Ovary (tissue), 9 donors: ENCODE measurements around the gene TSPAN8. TPM values are rescaled to one million over a fixed set of nuclear protein-coding genes. Genes with fewer than 3 reads are reported as not detected.

Experiments
- DNase-seq, 5 donors: peaks; one replicate each; pipeline ENCODE4 v3.0.0-alpha.2; 2019 to 2020
- H3K27ac ChIP-seq, 2 donors: fragments of 200-600 bp; one replicate each; pipeline versions ENCODE4 v1.5.1 to v1.8.0; 2019 to 2022
- H3K27me3 ChIP-seq: fragments of 200-600 bp; one replicate; pipeline ENCODE4 v1.8.0; 2022
- H3K36me3 ChIP-seq: fragments of 200-600 bp; sonication (generic); one replicate; pipeline ENCODE4 v1.5.1; 2019
- H3K4me1 ChIP-seq: one replicate; pipeline ENCODE4 v1.8.1; 2013; ENCODE audit warnings: mild to moderate bottlenecking, moderate library complexity; ENCODE audit not compliant: insufficient read depth
- H3K4me3 ChIP-seq: fragments of 200-600 bp; sonication (generic); one replicate; pipeline ENCODE4 v1.5.1; 2017
- H3K9me3 ChIP-seq, 2 donors: fragments of 200-600 bp in 1 of 2; sonication (generic) in 1 of 2; one replicate each; pipeline versions ENCODE4 v1.5.1 to v1.8.1; 2013 to 2019; ENCODE audit warnings: mild to moderate bottlenecking in 1 of 2, moderate library complexity in 1 of 2
- CTCF ChIP-seq, 3 donors: fragments of 450-650 bp in 2 of 3; fragments of 200-600 bp in 1 of 3; IDR thresholded peaks; one replicate each; pipeline versions ENCODE4 v1.5.1 to v1.8.0; 2016 to 2022; ENCODE audit warnings: antibody characterized with exemption in 3 of 3, mild to moderate bottlenecking in 1 of 3
- EP300 ChIP-seq: sonication (generic); formaldehyde crosslinking; IDR thresholded peaks from one replicate; pipeline ENCODE4 v1.6.1; 2017; ENCODE audit warnings: antibody characterized with exemption
- POLR2A ChIP-seq: fragments of 450-650 bp; IDR thresholded peaks from one replicate; pipeline ENCODE4 v1.6.1; 2017; ENCODE audit warnings: antibody characterized with exemption, mild to moderate bottlenecking, moderate library complexity
- WGBS, 3 donors: extraction: QIAGEN DNeasy Blood & Tissue Kit in 1 of 3; methylation state at CpG; one replicate each; pipeline versions ENCODE4 v1.1.5 to v1.1.7; 2013 to 2017; 5-methylcytosine and 5-hydroxymethylcytosine counted together
- intact Hi-C, 4 donors: fragments of 100-400 bp; cut with DNase I; formaldehyde crosslinking; loops; one replicate each; pipeline versions ENCODE4 v1.11.0 to v1.15.1; 2022 to 2023
- polyA plus RNA-seq, 2 donors: library from polyadenylated mRNA; stranded (reverse); fragments of 200-250 nt in 1 of 2; fragments of 350-450 nt in 1 of 2; fragmentation: Illumina TruSeq in 1 of 2; extraction: RNeasy Lipid Tissue Mini Kit (QIAGEN cat#74804) in 1 of 2; gene quantifications; one replicate each; pipeline ENCODE4 v1.2.3, GENCODE V29; 2013 to 2014
- total RNA-seq, 7 donors: library from RNA; depleted of rRNA in 2 of 7; stranded (reverse); fragments of >200 nt in 2 of 7; fragmentation: NEBNext Ultra II Directional in 3 of 7; extraction: Animal tissue kit (Norgen Biotek cat#: 25700) in 3 of 7; gene quantifications; one replicate each; pipeline versions ENCODE4 v1.1.0 to v1.2.4, GENCODE V29; 2016 to 2023
- donor health status: DM: no; HTN: no; CAD: no; lungs with moderate emphysema.
- donor health status: DM: no; HTN: no; CAD: no.
- donor health status: Bipolar disorder and iron deficiency.
- donor health status: DM: yes; HTN: yes; CAD: no.
- donor health status: DM: no; HTN: no; CAD: no.
- donor health status: DM: yes; HTN: yes; CAD: no.

TSPAN8 gene
- total and polyA plus RNA-seq, 9 donors = 8.8 to 55.4 (median 23.5) TPM

GRCh38 chr12:71164166-71164565 is 6.4 kb upstream of the TSPAN8 start:
- Histone ChIP-seq H3K4me1 (no peaks in the 10 kb centered on the region), H3K9me3 (no peaks in the 10 kb centered on the region), H3K36me3 (no peaks in the 10 kb centered on the region), H3K27me3 (no peaks in the 10 kb centered on the region), H3K27ac (no peak overlapping the region), H3K4me3 (no peak overlapping the region)
- intact Hi-C loops = no loop called here
- WGBS, 3 donors = 30 to 41% (median 34%) methylated on average over 5 of the region's 5 CpGs
- no peak for DNase-seq
- TF ChIP-seq POLR2A (no peak), EP300 (no peak), CTCF (IDR thresholded peaks at IDR 0.05) (no peak)

GRCh38 chr12:71162832-71163763 is 5.3 kb upstream of the TSPAN8 start:
- no peak for TF ChIP-seq CTCF (IDR thresholded peaks at IDR 0.05)
- TF ChIP-seq EP300 = no peak
- no peak for TF ChIP-seq POLR2A
- Histone ChIP-seq H3K4me3 (no peak overlapping the region), H3K27me3 (no peaks in the 10 kb centered on the region), H3K4me1 (peaks cover 2% of the 10 kb centered on the region), H3K36me3 (no peaks in the 10 kb centered on the region), H3K27ac (no peak overlapping the region), H3K9me3 (no peaks in the 10 kb centered on the region)
- intact Hi-C loops = no loop called here
- no peak for DNase-seq
- 74 to 83% (median 75%) methylated on average over 8 of the region's 8 CpGs for WGBS, 3 donors

- no peaks in the 10 kb centered on the region for H3K27me3 ChIP-seq
- H3K36me3 ChIP-seq = no peaks in the 10 kb centered on the region
- 67 to 85% (median 75%) methylated on average over 1 of the region's 1 CpG for WGBS, 3 donors
- H3K27ac ChIP-seq = no peak overlapping the region
- H3K4me1 ChIP-seq = peaks cover 2% of the 10 kb centered on the region
- no peaks in the 10 kb centered on the region for H3K9me3 ChIP-seq
- DNase-seq = no peak
- intact Hi-C loops = no loop called here
- H3K4me3 ChIP-seq = no peak overlapping the region
- TF ChIP-seq EP300 (no peak), CTCF (IDR thresholded peaks at IDR 0.05) (no peak), POLR2A (no peak)
These were observed 3.8 kb upstream of the TSPAN8 start for GRCh38 chr12:71161591-71161990.

- TF ChIP-seq POLR2A = no peak
- TF ChIP-seq CTCF (IDR thresholded peaks at IDR 0.05) = no peak
- TF ChIP-seq EP300 = no peak
- no peaks in the 10 kb centered on the region for H3K36me3 ChIP-seq
- DNase-seq = no peak
- H3K9me3 ChIP-seq = no peaks in the 10 kb centered on the region
- H3K4me1 ChIP-seq = peaks cover 2% of the 10 kb centered on the region
- no peak overlapping the region for H3K4me3 ChIP-seq
- no peaks in the 10 kb centered on the region for H3K27me3 ChIP-seq
- intact Hi-C loops = no loop called here
- H3K27ac ChIP-seq = no peak overlapping the region
- whole genome bisulfite sequencing, 3 donors = 79 to 84% (median 83%) methylated on average over 4 of the region's 4 CpGs
These were observed 2.8 kb upstream of the TSPAN8 start for GRCh38 chr12:71160585-71160984.
